GM12878 (cell line): ENCODE results near the gene MRGPRG.

Experiments used
- CEBPB ChIP-seq, 2 experiments: fragments of 150-350 bp in 1 of 2; IDR thresholded peaks; 2 replicates each; pipeline ENCODE4 v1.6.1; 2012 to 2014; ENCODE audit warnings: low read depth in 2 of 2, low read length in 2 of 2, borderline replicate concordance in 1 of 2, inconsistent platforms in 1 of 2
- EGR1 ChIP-seq, 2 experiments: IDR thresholded peaks; 1 replicate in 1 of 2; 2 replicates in 1 of 2; pipeline ENCODE4 v1.6.1; 2011 to 2012; ENCODE audit warnings: low read depth in 2 of 2, low read length in 2 of 2, borderline replicate concordance in 1 of 2, mild to moderate bottlenecking in 1 of 2, moderate library complexity in 1 of 2
- EP300 ChIP-seq, 2 experiments: fragments of 150-350 bp in 1 of 2; IDR thresholded peaks; 2 replicates each; pipeline ENCODE4 v1.6.1; 2011 to 2012; ENCODE audit warnings: low read depth in 2 of 2, low read length in 2 of 2, borderline replicate concordance in 1 of 2, improper control_type of control experiment in 1 of 2, inconsistent platforms in 1 of 2; ENCODE audit not compliant: control insufficient read depth in 1 of 2
- EZH2 ChIP-seq: IDR thresholded peaks from 2 replicates; pipeline ENCODE4 v1.6.1; 2012; ENCODE audit warnings: low read depth, mild to moderate bottlenecking, control low read depth, inconsistent platforms, low read length, borderline replicate concordance; ENCODE audit not compliant: control insufficient read depth
- JUND ChIP-seq: IDR thresholded peaks from 2 replicates; pipeline ENCODE4 v1.6.1; 2012; ENCODE audit warnings: low read depth, mild to moderate bottlenecking, low read length, improper control_type of control experiment, moderate library complexity
- POLR2A ChIP-seq: IDR thresholded peaks from 2 replicates; pipeline ENCODE4 v1.6.1; 2011; ENCODE audit warnings: low read depth, mild to moderate bottlenecking, low read length
- RBBP5 ChIP-seq: fragments of 200-600 bp; sonication (generic); conservative IDR thresholded peaks from 2 replicates; pipeline ENCODE4 v1.6.1; 2016
- SP1 ChIP-seq: IDR thresholded peaks from one replicate; pipeline ENCODE4 v1.6.1; 2011; ENCODE audit warnings: low read depth, low read length
- SUPT20H ChIP-seq: IDR thresholded peaks from 2 replicates; pipeline ENCODE4 v1.6.1; 2011; ENCODE audit warnings: low read depth, mild to moderate bottlenecking, low read length, moderate library complexity, borderline replicate concordance; ENCODE audit not compliant: control insufficient read depth
- TAF1 ChIP-seq: IDR thresholded peaks from 2 replicates; pipeline ENCODE4 v1.6.1; 2011; ENCODE audit warnings: mild to moderate bottlenecking, low read depth, low read length, borderline replicate concordance
- TCF3 ChIP-seq: IDR thresholded peaks from 2 replicates; pipeline ENCODE4 v1.6.1; 2012; ENCODE audit warnings: low read depth, mild to moderate bottlenecking, low read length, borderline replicate concordance; ENCODE audit not compliant: insufficient read depth
- TF ChIP-seq, protein P1 (sequence below), 3 experiments: IDR thresholded peaks in 2 of 3; conservative IDR thresholded peaks in 1 of 3; 2 replicates each; pipeline ENCODE4 v1.5.1; 2011; ENCODE audit warnings: low read depth in 3 of 3, low read length in 3 of 3, mild to moderate bottlenecking in 3 of 3, control low read depth in 2 of 3, moderate library complexity in 2 of 3, inconsistent platforms in 1 of 3, mixed read lengths in 1 of 3; ENCODE audit not compliant: control insufficient read depth in 2 of 3, insufficient read depth in 1 of 3; ENCODE audit errors: extremely low read depth in 1 of 3
- TF ChIP-seq, protein P2 (sequence below): fragments of 450-650 bp; IDR thresholded peaks from 2 replicates; pipeline ENCODE4 v1.6.1; 2016; ENCODE audit warnings: mild to moderate bottlenecking, moderate library complexity, borderline replicate concordance

DNA sequence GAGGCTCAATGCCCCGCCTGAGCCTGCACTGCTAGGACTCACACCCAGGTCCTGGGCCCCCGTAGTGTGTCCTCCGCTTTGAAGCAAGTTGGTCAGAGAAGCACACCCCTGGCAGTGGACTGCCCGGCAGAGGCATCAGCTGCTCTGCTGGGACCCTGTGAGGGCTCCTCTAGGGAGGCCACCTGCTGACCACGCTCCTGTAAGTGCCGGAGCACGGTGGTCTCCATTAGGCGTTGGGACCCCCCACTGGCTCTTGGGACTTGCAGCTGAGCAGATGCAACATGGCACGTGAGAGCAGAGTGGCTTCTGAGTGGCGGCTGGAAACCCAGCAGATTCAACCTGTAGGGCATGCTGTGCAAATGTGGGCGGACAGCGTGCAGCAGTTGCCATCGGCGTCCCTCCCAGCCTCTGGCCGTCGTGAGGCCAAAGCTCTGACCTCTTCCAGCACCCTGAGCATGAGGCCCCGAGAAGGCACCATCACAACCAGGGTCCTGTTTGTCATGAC lies 16.9 kb downstream of the MRGPRG start:
- TF ChIP-seq, protein P1, sequence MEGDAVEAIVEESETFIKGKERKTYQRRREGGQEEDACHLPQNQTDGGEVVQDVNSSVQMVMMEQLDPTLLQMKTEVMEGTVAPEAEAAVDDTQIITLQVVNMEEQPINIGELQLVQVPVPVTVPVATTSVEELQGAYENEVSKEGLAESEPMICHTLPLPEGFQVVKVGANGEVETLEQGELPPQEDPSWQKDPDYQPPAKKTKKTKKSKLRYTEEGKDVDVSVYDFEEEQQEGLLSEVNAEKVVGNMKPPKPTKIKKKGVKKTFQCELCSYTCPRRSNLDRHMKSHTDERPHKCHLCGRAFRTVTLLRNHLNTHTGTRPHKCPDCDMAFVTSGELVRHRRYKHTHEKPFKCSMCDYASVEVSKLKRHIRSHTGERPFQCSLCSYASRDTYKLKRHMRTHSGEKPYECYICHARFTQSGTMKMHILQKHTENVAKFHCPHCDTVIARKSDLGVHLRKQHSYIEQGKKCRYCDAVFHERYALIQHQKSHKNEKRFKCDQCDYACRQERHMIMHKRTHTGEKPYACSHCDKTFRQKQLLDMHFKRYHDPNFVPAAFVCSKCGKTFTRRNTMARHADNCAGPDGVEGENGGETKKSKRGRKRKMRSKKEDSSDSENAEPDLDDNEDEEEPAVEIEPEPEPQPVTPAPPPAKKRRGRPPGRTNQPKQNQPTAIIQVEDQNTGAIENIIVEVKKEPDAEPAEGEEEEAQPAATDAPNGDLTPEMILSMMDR (IDR thresholded peaks at IDR 0.05 in 2 of 3, conservative IDR thresholded peaks at IDR 0.05 in 1 of 3; ENCODE audit: control insufficient read depth in 2 of 3, extremely low read depth in 1 of 3, insufficient read depth in 1 of 3, low read depth in 3 of 3, low read length in 3 of 3), result no peak
- TF ChIP-seq EGR1 (IDR thresholded peaks at IDR 0.05; ENCODE audit: borderline replicate concordance in 1 of 2, low read depth in 2 of 2, low read length in 2 of 2) (no peak), CEBPB (IDR thresholded peaks at IDR 0.05; ENCODE audit: borderline replicate concordance in 1 of 2, low read depth in 2 of 2, low read length in 2 of 2) (no peak), TCF3 (no peak), POLR2A (no peak), EZH2 (no peak), SUPT20H (no peak), EP300 (IDR thresholded peaks at IDR 0.05; ENCODE audit: borderline replicate concordance in 1 of 2, control insufficient read depth in 1 of 2, low read depth in 2 of 2, low read length in 2 of 2) (no peak), TAF1 (no peak), JUND (no peak), RBBP5 (no peak), SP1 (no peak)
- TF ChIP-seq, protein P2, sequence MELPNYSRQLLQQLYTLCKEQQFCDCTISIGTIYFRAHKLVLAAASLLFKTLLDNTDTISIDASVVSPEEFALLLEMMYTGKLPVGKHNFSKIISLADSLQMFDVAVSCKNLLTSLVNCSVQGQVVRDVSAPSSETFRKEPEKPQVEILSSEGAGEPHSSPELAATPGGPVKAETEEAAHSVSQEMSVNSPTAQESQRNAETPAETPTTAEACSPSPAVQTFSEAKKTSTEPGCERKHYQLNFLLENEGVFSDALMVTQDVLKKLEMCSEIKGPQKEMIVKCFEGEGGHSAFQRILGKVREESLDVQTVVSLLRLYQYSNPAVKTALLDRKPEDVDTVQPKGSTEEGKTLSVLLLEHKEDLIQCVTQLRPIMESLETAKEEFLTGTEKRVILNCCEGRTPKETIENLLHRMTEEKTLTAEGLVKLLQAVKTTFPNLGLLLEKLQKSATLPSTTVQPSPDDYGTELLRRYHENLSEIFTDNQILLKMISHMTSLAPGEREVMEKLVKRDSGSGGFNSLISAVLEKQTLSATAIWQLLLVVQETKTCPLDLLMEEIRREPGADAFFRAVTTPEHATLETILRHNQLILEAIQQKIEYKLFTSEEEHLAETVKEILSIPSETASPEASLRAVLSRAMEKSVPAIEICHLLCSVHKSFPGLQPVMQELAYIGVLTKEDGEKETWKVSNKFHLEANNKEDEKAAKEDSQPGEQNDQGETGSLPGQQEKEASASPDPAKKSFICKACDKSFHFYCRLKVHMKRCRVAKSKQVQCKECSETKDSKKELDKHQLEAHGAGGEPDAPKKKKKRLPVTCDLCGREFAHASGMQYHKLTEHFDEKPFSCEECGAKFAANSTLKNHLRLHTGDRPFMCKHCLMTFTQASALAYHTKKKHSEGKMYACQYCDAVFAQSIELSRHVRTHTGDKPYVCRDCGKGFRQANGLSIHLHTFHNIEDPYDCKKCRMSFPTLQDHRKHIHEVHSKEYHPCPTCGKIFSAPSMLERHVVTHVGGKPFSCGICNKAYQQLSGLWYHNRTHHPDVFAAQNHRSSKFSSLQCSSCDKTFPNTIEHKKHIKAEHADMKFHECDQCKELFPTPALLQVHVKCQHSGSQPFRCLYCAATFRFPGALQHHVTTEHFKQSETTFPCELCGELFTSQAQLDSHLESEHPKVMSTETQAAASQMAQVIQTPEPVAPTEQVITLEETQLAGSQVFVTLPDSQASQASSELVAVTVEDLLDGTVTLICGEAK, result no peak
